ENCODE measurements around the gene ZNF324B.

ZNF324B gene

DNA sequence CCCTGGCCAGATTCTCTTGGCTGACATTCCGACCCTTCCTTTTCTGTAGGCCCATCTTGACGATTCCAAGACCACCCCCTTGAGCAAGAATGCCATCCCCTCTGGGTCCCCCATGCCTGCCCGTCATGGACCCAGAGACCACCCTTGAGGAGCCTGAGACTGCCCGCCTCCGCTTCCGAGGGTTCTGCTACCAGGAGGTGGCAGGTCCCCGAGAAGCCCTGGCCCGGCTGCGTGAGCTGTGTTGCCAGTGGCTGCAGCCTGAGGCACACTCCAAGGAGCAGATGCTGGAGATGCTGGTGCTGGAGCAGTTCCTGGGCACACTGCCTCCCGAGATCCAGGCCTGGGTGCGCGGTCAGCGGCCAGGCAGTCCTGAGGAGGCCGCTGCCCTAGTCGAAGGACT is 25.7 kb downstream of the ZNF324B start:
- no peak for TF ChIP-seq CTCF (IDR thresholded peaks at IDR 0.05; ENCODE audit: low read depth, low read length, missing control alignments)
- no peak for DNase-seq (ENCODE audit: low read depth)
- peak overlapping the region; percentile 80; the same call in 1 of the 2 replicates for H3K4me3 ChIP-seq (ENCODE audit: low read depth, low read length)

GRCh38 chr19:58477871-58478270 is 26.4 kb downstream of the ZNF324B start:
- no peak for DNase-seq (ENCODE audit: low read depth)
- TF ChIP-seq CTCF (IDR thresholded peaks at IDR 0.05; ENCODE audit: low read depth, low read length, missing control alignments) = no peak
- no peak overlapping the region for H3K4me3 ChIP-seq (ENCODE audit: low read depth, low read length)

GRCh38 chr19:58479303-58479702 is 27.9 kb downstream of the ZNF324B start:
- no peak for TF ChIP-seq CTCF (IDR thresholded peaks at IDR 0.05; ENCODE audit: low read depth, low read length, missing control alignments)
- no peak overlapping the region for H3K4me3 ChIP-seq (ENCODE audit: low read depth, low read length)
- DNase-seq (ENCODE audit: low read depth) = no peak

DNA sequence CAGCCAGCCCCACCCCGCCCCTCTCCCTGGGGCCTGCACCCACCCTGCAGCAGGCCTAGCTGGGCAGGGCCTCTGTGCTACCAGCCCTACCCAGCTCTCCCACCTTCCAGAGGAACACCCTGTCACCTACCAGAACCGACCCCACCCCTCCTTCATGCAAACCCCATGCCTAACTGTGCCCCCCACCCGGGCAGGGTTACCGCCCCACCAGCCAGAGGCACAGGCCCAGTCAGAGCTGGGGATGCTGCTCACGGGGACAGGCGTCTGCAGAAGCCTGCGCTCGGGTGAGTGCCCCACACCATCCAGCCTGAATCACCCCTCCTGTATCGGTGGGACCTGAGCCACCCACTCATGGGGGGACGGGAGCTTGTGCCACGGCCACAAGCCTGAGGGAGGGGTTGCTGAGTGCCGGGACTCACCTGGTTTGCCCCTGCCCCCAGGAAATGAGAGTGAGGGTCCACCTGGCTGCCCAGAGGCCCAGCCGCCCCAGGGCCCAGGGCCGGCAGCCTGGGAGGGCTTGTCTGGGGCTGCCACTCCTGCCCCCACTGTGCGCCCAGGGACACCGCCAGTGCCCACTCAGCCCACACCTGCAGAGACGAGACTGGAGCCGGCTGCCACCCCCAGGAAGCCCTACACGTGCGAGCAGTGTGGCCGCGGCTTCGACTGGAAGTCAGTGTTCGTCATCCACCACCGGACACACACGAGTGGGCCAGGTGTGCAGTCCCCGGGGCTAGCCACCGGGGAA is 28.5 kb downstream of the ZNF324B start:
- no peak overlapping the region for H3K4me3 ChIP-seq (ENCODE audit: low read depth, low read length)
- no peak for DNase-seq (ENCODE audit: low read depth)
- no peak for TF ChIP-seq CTCF (IDR thresholded peaks at IDR 0.05; ENCODE audit: low read depth, low read length, missing control alignments)

GRCh38 chr19:58480481-58480830 is 29.0 kb downstream of the ZNF324B start:
- DNase-seq (ENCODE audit: low read depth) = no peak
- H3K4me3 ChIP-seq (ENCODE audit: low read depth, low read length) = no peak overlapping the region
- no peak for TF ChIP-seq CTCF (IDR thresholded peaks at IDR 0.05; ENCODE audit: low read depth, low read length, missing control alignments)

GRCh38 chr19:58480831-58481230 is 29.4 kb downstream of the ZNF324B start:
- no peak for DNase-seq (ENCODE audit: low read depth)
- no peak for TF ChIP-seq CTCF (IDR thresholded peaks at IDR 0.05; ENCODE audit: low read depth, low read length, missing control alignments)

DNA sequence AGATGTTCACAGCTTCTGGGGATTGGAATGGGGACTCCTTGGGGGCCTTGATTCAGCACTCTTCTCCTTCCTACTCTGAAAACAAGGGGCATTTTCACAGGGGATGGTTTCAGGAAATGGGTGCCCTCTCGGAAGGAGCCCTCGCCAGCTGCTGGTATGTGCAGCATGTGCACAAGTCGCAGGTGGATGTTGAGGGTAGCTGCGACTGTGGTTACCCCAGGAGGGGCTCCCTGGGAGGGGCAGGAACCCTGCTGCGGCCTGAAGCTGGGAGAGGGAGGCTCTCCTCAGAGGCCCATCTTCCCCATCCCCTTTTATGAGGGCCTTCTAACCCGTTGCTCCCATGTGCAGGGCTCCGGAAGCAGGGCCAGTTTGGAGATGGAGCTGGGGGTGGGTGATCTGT is 30.9 kb downstream of the ZNF324B start:
- no peak overlapping the region for H3K4me3 ChIP-seq (ENCODE audit: low read depth, low read length)
- DNase-seq (ENCODE audit: low read depth) = no peak

More at GRCh38 chr19:58480831-58481230, 29.4 kb downstream of the ZNF324B start:
- no peak overlapping the region for H3K4me3 ChIP-seq (ENCODE audit: low read depth, low read length)

More for the DNA sequence above, 30.9 kb downstream of the ZNF324B start:
- TF ChIP-seq CTCF (IDR thresholded peaks at IDR 0.05; ENCODE audit: low read depth, low read length, missing control alignments) = no peak
